K562 (cell line): ENCODE measurements around the gene STK11. TPM values are rescaled to one million over a fixed set of nuclear protein-coding genes. Genes with fewer than 3 reads are reported as not detected.
A peak's percentile ranks its signal among the peaks of the same experiment; 100 is the strongest.

Experiments used
- EGR1 ChIP-seq: fragments of 450-650 bp; conservative IDR thresholded peaks from 2 replicates; pipeline ENCODE4 v1.6.1; 2017; ENCODE audit warnings: mild to moderate bottlenecking
- FOS ChIP-seq: IDR thresholded peaks from 3 replicates; pipeline ENCODE4 v1.6.1; 2011; ENCODE audit not compliant: insufficient read length; ENCODE audit errors: extremely low read depth
- GABPB1 ChIP-seq: sonication (generic); formaldehyde crosslinking; IDR thresholded peaks from 2 replicates; pipeline ENCODE4 v1.8.0; 2022; ENCODE audit warnings: mild to moderate bottlenecking, missing genetic modification reagents
- HEY1 ChIP-seq: fragments of 250-450 bp; sonication (Bioruptor Pico); IDR thresholded peaks from 2 replicates; pipeline ENCODE4 v1.5.0; 2020; ENCODE audit warnings: mild to moderate bottlenecking, moderate library complexity, borderline replicate concordance
- KDM5B ChIP-seq: fragments of 200-600 bp; sonication (generic); IDR thresholded peaks from 2 replicates; pipeline ENCODE4 v1.6.1; 2012; ENCODE audit warnings: low read depth, mild to moderate bottlenecking, moderate library complexity, low read length, control low read depth, inconsistent platforms; ENCODE audit not compliant: insufficient replicate concordance
- NCOA2 ChIP-seq, 2 experiments: fragments of 450-650 bp; IDR thresholded peaks; 2 replicates each; pipeline ENCODE4 v1.6.1; 2018; ENCODE audit warnings: mild to moderate bottlenecking in 2 of 2, moderate library complexity in 1 of 2; ENCODE audit not compliant: partially characterized antibody in 2 of 2
- TAF9B ChIP-seq: fragments of 450-650 bp; IDR thresholded peaks from 2 replicates; pipeline ENCODE4 v1.6.1; 2018; ENCODE audit warnings: mild to moderate bottlenecking; ENCODE audit not compliant: partially characterized antibody
- ZNF3 ChIP-seq: fragments of 250-450 bp; sonication (Bioruptor Pico); IDR thresholded peaks from 2 replicates; pipeline ENCODE4 v1.5.0; 2021; ENCODE audit warnings: mild to moderate bottlenecking, moderate library complexity
- ZNF668 ChIP-seq: fragments of 250-450 bp; sonication (Bioruptor Pico); IDR thresholded peaks from 2 replicates; pipeline ENCODE4 v1.8.0; 2022; ENCODE audit warnings: mild to moderate bottlenecking, inconsistent platforms
- polyA plus RNA-seq, 8 experiments: library from polyadenylated mRNA; depleted of rRNA in 4 of 8; stranded (reverse) in 5 of 8; unstranded in 3 of 8; fragments of >200 nt; fragmentation: Nextera tagmentation in 2 of 8; fragmentation: Illumina TruSeq in 1 of 8; extraction: Ambion mirVana in 2 of 8; extraction: Trizol in 1 of 8; gene quantifications; 2 replicates each; pipeline versions ENCODE4 v1.2.1 to v1.2.3, GENCODE V29; 2011 to 2014; ENCODE audit warnings: inconsistent platforms in 1 of 8, missing spikeins in 1 of 8
- total RNA-seq, 7 experiments: library from RNA; depleted of rRNA in 6 of 7; stranded (reverse); fragments of >200 nt in 6 of 7; fragmentation: Illumina TruSeq in 2 of 7; extraction: Trizol in 2 of 7; gene quantifications; 2 replicates each; pipeline versions ENCODE4 v1.2.1 to v1.2.3, GENCODE V29; 2011 to 2021; ENCODE audit warnings: low replicate concordance in 1 of 7
- TF ChIP-seq, protein P1 (sequence below): sonication (generic); formaldehyde crosslinking; IDR thresholded peaks from 2 replicates; pipeline ENCODE4 v1.8.0; 2022; ENCODE audit warnings: missing genetic modification reagents, mild to moderate bottlenecking, moderate library complexity, borderline replicate concordance
- TF ChIP-seq, protein P2 (sequence below): fragments of 450-650 bp; formaldehyde crosslinking; IDR thresholded peaks from 2 replicates; pipeline ENCODE4 v1.4.0; 2022; ENCODE audit warnings: mild to moderate bottlenecking, moderate library complexity
- TF ChIP-seq, protein P3 (sequence below): fragments of 450-650 bp; conservative IDR thresholded peaks from 2 replicates; pipeline ENCODE4 v1.6.1; 2016; ENCODE audit warnings: missing genetic modification characterization, low read depth, mild to moderate bottlenecking, control low read depth, missing compliant biosample characterization
- TF ChIP-seq, protein P4 (sequence below), 2 experiments: fragments of 450-650 bp; conservative IDR thresholded peaks; 2 replicates each; pipeline ENCODE4 v1.6.1; 2017; ENCODE audit warnings: mild to moderate bottlenecking in 2 of 2, moderate library complexity in 2 of 2
- TF ChIP-seq, protein P5 (sequence below): fragments of 250-450 bp; sonication (Bioruptor Pico); IDR thresholded peaks from 2 replicates; pipeline ENCODE4 v1.4.0; 2020; ENCODE audit warnings: mild to moderate bottlenecking, moderate library complexity
- TF ChIP-seq, protein P6 (sequence below): fragments of 200-800 bp; sonication (Bioruptor generic); IDR thresholded peaks from 2 replicates; pipeline ENCODE4 v1.6.1; 2017; ENCODE audit warnings: missing genetic modification characterization, missing compliant biosample characterization

Gene STK11
- total and polyA plus RNA-seq, 9 of the 15 experiments (the other 6 are each of a cell fraction or from before 2014, with no cell fraction given), result 0.15 to 96.5 (median 31.7) TPM

DNA sequence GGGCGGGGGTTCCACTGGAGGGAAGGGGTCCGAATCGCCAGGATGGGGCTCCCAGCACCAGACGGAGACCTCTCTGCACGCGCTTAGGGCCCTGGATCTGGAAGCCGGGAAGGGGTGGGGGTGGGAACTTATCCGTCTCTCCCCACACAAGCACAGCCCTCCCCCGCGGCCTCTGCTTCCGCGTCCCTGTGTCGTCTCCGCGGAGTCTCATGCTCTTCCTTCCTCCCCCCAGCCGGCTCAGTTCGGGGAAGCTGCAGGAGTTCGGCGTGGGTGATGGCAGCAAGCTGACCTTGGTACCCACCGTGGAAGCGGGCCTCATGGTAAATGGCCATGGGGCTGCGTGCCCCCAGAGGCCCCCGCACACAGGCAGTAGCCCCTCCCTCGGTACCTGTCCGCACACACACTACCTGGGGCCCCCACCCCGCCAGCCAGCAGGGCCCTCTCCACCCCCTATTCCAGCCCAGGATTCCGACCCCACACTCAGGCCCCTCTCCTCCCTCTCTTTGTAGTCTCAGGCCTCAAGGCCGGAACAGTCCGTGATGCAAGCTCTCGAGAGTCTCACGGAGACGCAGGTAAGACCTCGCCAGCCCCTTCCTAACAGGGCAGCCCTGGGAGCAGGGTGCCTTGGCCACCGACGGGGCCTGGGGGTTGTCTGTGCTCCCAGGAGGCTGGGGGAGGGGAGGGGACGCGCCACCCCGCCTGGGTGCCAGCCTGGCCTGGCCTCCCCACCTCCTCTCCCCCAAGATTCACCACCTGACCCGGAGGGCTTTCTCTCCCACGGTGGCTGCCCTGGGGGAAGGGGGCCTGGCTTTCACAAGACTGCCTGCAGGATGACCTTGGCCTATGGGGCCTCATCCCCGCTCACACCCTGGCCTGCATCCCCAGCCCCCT, 46.0 kb downstream of the STK11 start (continued):
- TF ChIP-seq, protein P1, sequence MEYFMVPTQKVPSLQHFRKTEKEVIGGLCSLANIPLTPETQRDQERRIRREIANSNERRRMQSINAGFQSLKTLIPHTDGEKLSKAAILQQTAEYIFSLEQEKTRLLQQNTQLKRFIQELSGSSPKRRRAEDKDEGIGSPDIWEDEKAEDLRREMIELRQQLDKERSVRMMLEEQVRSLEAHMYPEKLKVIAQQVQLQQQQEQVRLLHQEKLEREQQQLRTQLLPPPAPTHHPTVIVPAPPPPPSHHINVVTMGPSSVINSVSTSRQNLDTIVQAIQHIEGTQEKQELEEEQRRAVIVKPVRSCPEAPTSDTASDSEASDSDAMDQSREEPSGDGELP (CRISPR knock-in tag), result 0 out of 2 replicates have a peak, but pooled peaks have one; percentile 42
- TF ChIP-seq NCOA2 (IDR thresholded peaks at IDR 0.05; ENCODE audit: partially characterized antibody in 2 of 2) (no peak), HEY1 (CRISPR knock-in tag) (no peak), EGR1 (peak; percentile 73), TAF9B (no peak), ZNF668 (CRISPR knock-in tag) (no peak), FOS (no peak), KDM5B (peak; percentile 63), ZNF3 (CRISPR knock-in tag) (no peak), GABPB1 (CRISPR knock-in tag) (peak; percentile 40; the same call in 1 of the 2 replicates)
- TF ChIP-seq, protein P2, sequence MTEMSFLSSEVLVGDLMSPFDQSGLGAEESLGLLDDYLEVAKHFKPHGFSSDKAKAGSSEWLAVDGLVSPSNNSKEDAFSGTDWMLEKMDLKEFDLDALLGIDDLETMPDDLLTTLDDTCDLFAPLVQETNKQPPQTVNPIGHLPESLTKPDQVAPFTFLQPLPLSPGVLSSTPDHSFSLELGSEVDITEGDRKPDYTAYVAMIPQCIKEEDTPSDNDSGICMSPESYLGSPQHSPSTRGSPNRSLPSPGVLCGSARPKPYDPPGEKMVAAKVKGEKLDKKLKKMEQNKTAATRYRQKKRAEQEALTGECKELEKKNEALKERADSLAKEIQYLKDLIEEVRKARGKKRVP (CRISPR knock-in tag), result no peak
- TF ChIP-seq, protein P3, sequence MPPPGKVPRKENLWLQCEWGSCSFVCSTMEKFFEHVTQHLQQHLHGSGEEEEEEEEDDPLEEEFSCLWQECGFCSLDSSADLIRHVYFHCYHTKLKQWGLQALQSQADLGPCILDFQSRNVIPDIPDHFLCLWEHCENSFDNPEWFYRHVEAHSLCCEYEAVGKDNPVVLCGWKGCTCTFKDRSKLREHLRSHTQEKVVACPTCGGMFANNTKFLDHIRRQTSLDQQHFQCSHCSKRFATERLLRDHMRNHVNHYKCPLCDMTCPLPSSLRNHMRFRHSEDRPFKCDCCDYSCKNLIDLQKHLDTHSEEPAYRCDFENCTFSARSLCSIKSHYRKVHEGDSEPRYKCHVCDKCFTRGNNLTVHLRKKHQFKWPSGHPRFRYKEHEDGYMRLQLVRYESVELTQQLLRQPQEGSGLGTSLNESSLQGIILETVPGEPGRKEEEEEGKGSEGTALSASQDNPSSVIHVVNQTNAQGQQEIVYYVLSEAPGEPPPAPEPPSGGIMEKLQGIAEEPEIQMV, result no peak
- TF ChIP-seq, protein P4, sequence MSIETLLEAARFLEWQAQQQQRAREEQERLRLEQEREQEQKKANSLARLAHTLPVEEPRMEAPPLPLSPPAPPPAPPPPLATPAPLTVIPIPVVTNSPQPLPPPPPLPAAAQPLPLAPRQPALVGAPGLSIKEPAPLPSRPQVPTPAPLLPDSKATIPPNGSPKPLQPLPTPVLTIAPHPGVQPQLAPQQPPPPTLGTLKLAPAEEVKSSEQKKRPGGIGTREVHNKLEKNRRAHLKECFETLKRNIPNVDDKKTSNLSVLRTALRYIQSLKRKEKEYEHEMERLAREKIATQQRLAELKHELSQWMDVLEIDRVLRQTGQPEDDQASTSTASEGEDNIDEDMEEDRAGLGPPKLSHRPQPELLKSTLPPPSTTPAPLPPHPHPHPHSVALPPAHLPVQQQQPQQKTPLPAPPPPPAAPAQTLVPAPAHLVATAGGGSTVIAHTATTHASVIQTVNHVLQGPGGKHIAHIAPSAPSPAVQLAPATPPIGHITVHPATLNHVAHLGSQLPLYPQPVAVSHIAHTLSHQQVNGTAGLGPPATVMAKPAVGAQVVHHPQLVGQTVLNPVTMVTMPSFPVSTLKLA (conservative IDR thresholded peaks at IDR 0.05), result peak in 1 of 2 experiments; percentile 83; a peak in 3 of 4 replicates
- TF ChIP-seq, protein P5, sequence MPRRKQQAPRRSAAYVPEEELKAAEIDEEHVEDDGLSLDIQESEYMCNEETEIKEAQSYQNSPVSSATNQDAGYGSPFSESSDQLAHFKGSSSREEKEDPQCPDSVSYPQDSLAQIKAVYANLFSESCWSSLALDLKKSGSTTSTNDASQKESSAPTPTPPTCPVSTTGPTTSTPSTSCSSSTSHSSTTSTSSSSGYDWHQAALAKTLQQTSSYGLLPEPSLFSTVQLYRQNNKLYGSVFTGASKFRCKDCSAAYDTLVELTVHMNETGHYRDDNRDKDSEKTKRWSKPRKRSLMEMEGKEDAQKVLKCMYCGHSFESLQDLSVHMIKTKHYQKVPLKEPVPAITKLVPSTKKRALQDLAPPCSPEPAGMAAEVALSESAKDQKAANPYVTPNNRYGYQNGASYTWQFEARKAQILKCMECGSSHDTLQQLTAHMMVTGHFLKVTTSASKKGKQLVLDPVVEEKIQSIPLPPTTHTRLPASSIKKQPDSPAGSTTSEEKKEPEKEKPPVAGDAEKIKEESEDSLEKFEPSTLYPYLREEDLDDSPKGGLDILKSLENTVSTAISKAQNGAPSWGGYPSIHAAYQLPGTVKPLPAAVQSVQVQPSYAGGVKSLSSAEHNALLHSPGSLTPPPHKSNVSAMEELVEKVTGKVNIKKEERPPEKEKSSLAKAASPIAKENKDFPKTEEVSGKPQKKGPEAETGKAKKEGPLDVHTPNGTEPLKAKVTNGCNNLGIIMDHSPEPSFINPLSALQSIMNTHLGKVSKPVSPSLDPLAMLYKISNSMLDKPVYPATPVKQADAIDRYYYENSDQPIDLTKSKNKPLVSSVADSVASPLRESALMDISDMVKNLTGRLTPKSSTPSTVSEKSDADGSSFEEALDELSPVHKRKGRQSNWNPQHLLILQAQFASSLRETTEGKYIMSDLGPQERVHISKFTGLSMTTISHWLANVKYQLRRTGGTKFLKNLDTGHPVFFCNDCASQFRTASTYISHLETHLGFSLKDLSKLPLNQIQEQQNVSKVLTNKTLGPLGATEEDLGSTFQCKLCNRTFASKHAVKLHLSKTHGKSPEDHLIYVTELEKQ (CRISPR knock-in tag), result no peak
- TF ChIP-seq, protein P6, sequence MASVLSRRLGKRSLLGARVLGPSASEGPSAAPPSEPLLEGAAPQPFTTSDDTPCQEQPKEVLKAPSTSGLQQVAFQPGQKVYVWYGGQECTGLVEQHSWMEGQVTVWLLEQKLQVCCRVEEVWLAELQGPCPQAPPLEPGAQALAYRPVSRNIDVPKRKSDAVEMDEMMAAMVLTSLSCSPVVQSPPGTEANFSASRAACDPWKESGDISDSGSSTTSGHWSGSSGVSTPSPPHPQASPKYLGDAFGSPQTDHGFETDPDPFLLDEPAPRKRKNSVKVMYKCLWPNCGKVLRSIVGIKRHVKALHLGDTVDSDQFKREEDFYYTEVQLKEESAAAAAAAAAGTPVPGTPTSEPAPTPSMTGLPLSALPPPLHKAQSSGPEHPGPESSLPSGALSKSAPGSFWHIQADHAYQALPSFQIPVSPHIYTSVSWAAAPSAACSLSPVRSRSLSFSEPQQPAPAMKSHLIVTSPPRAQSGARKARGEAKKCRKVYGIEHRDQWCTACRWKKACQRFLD (CRISPR knock-in tag), result peak; percentile 54; the same call in 1 of the 2 replicates
